SH-SY5Y (cell line): ENCODE measurements around the gene NUP98.

Experiments
- GATA2 ChIP-seq: IDR thresholded peaks from 2 replicates; pipeline ENCODE4 v1.6.1; 2011; ENCODE audit warnings: mild to moderate bottlenecking, low read depth, low read length
- GATA3 ChIP-seq: IDR thresholded peaks from 2 replicates; pipeline ENCODE4 v1.6.1; 2011; ENCODE audit warnings: low read depth, mild to moderate bottlenecking, low read length, moderate library complexity

The NUP98 gene

GRCh38 chr11:3796002-3796311 is 1.4 kb downstream of the NUP98 start:
- no peak for TF ChIP-seq GATA2
- TF ChIP-seq GATA3 = no peak

DNA sequence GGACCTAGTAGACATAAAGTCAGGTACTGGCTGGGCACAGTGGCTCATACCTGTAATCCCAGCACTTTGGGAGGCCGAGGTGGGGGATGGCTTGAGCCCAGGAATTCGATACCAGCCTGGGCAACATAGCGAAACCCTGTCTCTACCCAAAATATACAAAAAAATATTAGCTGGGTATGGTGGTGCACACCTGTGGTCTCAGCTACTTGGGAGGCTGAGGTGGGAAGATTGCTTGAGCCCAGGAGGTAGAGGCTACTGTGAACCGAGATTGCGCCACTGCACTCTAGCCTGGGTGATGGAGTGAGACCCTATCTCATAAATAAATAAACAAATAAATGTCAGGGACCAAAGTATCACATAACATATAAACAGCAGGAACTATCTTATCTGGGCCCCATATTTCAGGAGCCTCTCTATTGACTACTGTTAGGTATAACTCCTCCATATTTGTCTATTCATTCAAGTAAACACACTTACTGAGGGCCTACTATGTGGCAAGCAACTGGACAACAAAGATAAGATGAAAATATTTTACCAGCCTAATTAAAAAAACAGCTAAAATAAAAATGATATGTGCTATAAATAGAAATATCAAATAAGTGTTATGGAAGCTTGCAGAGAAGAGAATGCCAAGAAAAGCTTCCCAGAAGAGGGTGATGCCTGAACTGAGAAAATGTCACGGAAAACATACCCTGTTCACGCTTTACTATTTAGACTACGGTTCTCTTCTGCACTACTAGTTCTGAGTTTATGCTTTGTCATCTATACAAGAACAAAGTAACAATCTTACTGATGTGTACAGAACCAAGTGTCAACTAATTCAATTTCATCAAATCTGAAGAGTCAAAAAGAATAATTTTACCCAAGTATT is 2.0 kb downstream of the NUP98 start:
- TF ChIP-seq GATA2 (no peak), GATA3 (no peak)

GRCh38 chr11:3786781-3787428 is 10.4 kb downstream of the NUP98 start:
- no peak for TF ChIP-seq GATA2
- TF ChIP-seq GATA3 = no peak

DNA sequence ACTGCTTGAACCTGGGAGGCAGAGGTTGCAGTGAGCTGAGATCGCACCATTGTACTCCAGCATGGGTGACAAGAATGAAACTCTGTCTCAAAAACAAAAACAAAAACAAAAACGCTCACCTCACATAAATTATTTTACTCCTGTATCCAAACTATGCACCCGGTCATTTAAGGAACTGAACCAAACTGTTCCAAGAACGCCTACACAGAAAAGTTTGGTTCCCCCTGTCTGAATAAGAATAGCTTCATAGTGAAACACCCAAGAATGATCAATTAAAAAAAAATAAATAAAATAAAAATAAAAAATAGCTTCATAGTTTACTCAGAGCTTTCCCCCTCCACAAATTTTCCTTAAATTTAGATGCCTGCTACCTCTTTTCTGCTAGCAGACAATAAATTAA is 13.7 kb downstream of the NUP98 start:
- no peak for TF ChIP-seq GATA2
- TF ChIP-seq GATA3 = no peak

DNA sequence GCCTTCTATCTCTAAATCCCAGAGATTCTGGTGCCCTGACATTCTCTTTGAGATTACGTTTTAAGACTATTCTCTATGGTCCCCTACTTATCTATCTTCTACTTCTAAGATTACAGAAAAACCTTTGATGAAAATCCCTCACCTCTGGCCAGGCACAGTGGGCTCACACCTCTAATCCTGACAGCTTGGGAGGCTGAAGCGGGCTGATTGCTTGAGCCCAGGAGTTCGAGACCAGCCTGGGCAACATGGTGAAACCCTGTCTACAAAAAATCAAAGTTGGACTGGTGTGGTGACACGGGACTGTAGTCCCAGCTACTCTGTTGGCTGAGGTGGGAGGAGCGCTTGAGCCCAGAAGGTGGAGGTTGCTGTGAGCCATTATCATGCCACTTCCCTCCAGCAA is 14.4 kb downstream of the NUP98 start:
- TF ChIP-seq GATA2 (no peak), GATA3 (no peak)

DNA sequence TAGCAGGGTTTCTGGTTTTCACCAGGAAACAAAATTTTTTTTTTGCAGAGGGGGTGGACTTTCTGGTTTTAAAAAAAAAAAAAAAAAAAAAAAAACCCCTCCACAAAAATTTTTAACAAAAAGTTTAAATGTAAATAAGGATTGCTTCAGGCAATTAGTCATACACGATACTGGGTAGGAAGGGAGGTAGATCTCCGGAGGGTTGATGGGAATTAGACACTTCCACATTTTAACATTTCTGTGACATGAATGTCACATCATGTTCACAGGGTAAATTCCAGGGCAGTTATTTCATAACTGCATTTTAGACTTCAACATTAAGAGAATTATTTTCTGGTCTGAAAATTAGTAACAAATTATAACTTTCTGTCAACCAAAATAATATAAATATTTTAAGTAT is 15.9 kb downstream of the NUP98 start:
- no peak for TF ChIP-seq GATA2
- no peak for TF ChIP-seq GATA3

- TF ChIP-seq GATA2 (no peak), GATA3 (no peak)
Observed at GRCh38 chr11:3775736-3776406, 21.5 kb downstream of the NUP98 start.

GRCh38 chr11:3773180-3773579 is 24.2 kb downstream of the NUP98 start:
- TF ChIP-seq GATA2 (no peak), GATA3 (no peak)

- TF ChIP-seq GATA2 (no peak), GATA3 (no peak)
Observed at GRCh38 chr11:3767536-3767935, 29.8 kb downstream of the NUP98 start.

DNA sequence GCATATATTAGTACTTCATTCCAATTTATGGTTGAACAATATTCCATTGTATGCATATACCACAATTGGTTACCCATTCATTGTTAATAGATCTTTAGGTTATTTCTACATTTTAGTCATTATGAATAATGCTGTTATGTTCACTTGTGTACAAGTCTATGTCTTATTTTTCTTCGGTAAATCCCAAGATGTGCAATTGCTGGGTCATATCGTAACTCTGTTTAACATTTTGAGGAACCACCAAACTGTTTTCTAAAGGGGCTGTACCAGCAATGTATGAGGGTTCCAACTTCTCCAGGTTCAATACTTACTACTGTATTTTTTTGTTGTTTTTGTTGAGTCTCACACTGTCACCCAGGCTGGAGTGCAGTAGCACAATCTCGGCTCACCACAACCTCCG is 33.1 kb downstream of the NUP98 start:
- TF ChIP-seq GATA3 = no peak
- no peak for TF ChIP-seq GATA2

- TF ChIP-seq GATA3 = no peak
- TF ChIP-seq GATA2 = no peak
Observed at GRCh38 chr11:3755151-3755550, 42.2 kb downstream of the NUP98 start.

GRCh38 chr11:3753110-3753509 is 44.2 kb downstream of the NUP98 start:
- TF ChIP-seq GATA2 = no peak
- no peak for TF ChIP-seq GATA3

GRCh38 chr11:3747704-3748103 is 49.6 kb downstream of the NUP98 start:
- no peak for TF ChIP-seq GATA3
- no peak for TF ChIP-seq GATA2

- TF ChIP-seq GATA3 = no peak
Observed at GRCh38 chr11:3745161-3745560, 52.2 kb downstream of the NUP98 start.

GRCh38 chr11:3738723-3739122 is 58.6 kb downstream of the NUP98 start:
- TF ChIP-seq GATA2 = no peak
- no peak for TF ChIP-seq GATA3
